OCI-LY7 (cell line): ENCODE measurements around the gene ASB5. TPM values are rescaled to one million over a fixed set of nuclear protein-coding genes. Genes with fewer than 3 reads are reported as not detected.
A peak's percentile ranks its signal among the peaks of the same experiment; 100 is the strongest.

Source experiments
- BruUV-seq: library from RNA; stranded (reverse); fragments of 400-500 nt; replicated peaks from 2 replicates; lab custom pipeline; 2021; lab: Mats Ljungman, UMichigan
- CTCF ChIA-PET: fragments of 300-600 bp; sonication (Branson Sonifier 250); formaldehyde crosslinking; loops from one replicate; lab custom pipeline; 2022; ENCODE audit warnings: antibody characterized with exemption; ENCODE audit not compliant: unreplicated experiment; lab: Charles Lee
- POLR2A ChIA-PET: fragments of 300-600 bp; sonication (Branson Sonifier 250); formaldehyde crosslinking; loops from one replicate; lab custom pipeline; 2022; ENCODE audit warnings: antibody characterized with exemption; lab: Charles Lee
- DNase-seq: peaks from one replicate; pipeline ENCODE4 v3.0.0-alpha.2; 2015; ENCODE audit warnings: low spot score
- H2AFZ ChIP-seq: fragments of 200-600 bp; sonication (generic), shearing (Covaris generic); 2 replicates; pipeline ENCODE4 v1.6.1; 2014; ENCODE audit warnings: mild to moderate bottlenecking, antibody characterized with exemption, low read length, moderate library complexity
- H3K27ac ChIP-seq: fragments of 200-600 bp; sonication (generic); 2 replicates; pipeline ENCODE4 v1.5.1; 2014; ENCODE audit warnings: mixed run types, low read depth, mild to moderate bottlenecking, moderate library complexity, low read length, inconsistent platforms; ENCODE audit not compliant: poor library complexity, severe bottlenecking
- H3K36me3 ChIP-seq: fragments of 200-600 bp; sonication (generic); 2 replicates; pipeline ENCODE4 v1.6.1; 2014; ENCODE audit warnings: mild to moderate bottlenecking, antibody characterized with exemption, low read length, moderate library complexity, mixed read lengths; ENCODE audit not compliant: insufficient read depth
- H3K4me1 ChIP-seq: fragments of 200-600 bp; sonication (generic); 2 replicates; pipeline ENCODE4 v1.5.1; 2014; ENCODE audit warnings: mild to moderate bottlenecking, low read length; ENCODE audit not compliant: insufficient read depth, poor library complexity, severe bottlenecking
- H3K4me2 ChIP-seq: fragments of 200-600 bp; sonication (generic); 2 replicates; pipeline ENCODE4 v1.6.1; 2014; ENCODE audit warnings: mild to moderate bottlenecking, low read length
- H3K4me3 ChIP-seq: fragments of 200-600 bp; sonication (generic); 2 replicates; pipeline ENCODE4 v1.5.1; 2014; ENCODE audit warnings: mild to moderate bottlenecking, low read depth, low read length; ENCODE audit not compliant: poor library complexity, severe bottlenecking
- H3K79me2 ChIP-seq: fragments of 200-600 bp; sonication (generic); 2 replicates; pipeline ENCODE4 v1.6.1; 2016; ENCODE audit warnings: low read depth, mild to moderate bottlenecking, low read length, moderate library complexity, mixed read lengths; ENCODE audit not compliant: insufficient read depth
- H3K9me2 ChIP-seq: fragments of 200-600 bp; sonication (generic); 2 replicates; pipeline ENCODE4 v1.6.1; 2016; ENCODE audit warnings: mild to moderate bottlenecking, low read length, mixed read lengths; ENCODE audit not compliant: insufficient read depth
- H3K9me3 ChIP-seq: fragments of 200-600 bp; sonication (generic); 2 replicates; pipeline ENCODE4 v1.6.1; 2014; ENCODE audit warnings: mild to moderate bottlenecking, mixed run types, low read length, mixed read lengths
- H4K20me1 ChIP-seq: fragments of 200-600 bp; sonication (generic); 2 replicates; pipeline ENCODE4 v1.6.1; 2014; ENCODE audit warnings: mild to moderate bottlenecking, antibody characterized with exemption, low read length, moderate library complexity, mixed read lengths; ENCODE audit not compliant: insufficient read depth
- CTCF ChIP-seq: fragments of 200-600 bp; sonication (generic); conservative IDR thresholded peaks from 2 replicates; pipeline ENCODE4 v1.5.1; 2014; ENCODE audit warnings: mild to moderate bottlenecking, antibody characterized with exemption, low read length, moderate library complexity, mixed read lengths
- EZH2phosphoT487 ChIP-seq: fragments of 200-600 bp; sonication (generic); IDR thresholded peaks from 2 replicates; pipeline ENCODE4 v1.6.1; 2018; ENCODE audit warnings: low read depth, borderline replicate concordance, mild to moderate bottlenecking, mixed run types, antibody characterized with exemption, low read length, moderate library complexity, mixed read lengths
- intact Hi-C: fragments of 100-400 bp; cut with micrococcal nuclease; formaldehyde crosslinking; loops from one replicate; pipeline ENCODE4 v1.10.0; 2022; ENCODE audit not compliant: unreplicated experiment
- total RNA-seq, 2 experiments: library from RNA; depleted of rRNA in 1 of 2; stranded (reverse); fragments of >200 nt in 1 of 2; shearing (Covaris generic) in 1 of 2; gene quantifications; 2 replicates each; pipeline ENCODE4 v1.2.3, GENCODE V29; 2014 to 2022

Gene ASB5
- total RNA-seq, 2 experiments from 2014 or later: not detected

- Histone ChIP-seq H3K9me3 (no peaks in the 10 kb centered on the region), H4K20me1 (no peaks in the 10 kb centered on the region)
- no TSS peak for BruUV-seq
Measured at GRCh38 chr4:176307666-176307930, 38.6 kb upstream of the ASB5 start.

DNA sequence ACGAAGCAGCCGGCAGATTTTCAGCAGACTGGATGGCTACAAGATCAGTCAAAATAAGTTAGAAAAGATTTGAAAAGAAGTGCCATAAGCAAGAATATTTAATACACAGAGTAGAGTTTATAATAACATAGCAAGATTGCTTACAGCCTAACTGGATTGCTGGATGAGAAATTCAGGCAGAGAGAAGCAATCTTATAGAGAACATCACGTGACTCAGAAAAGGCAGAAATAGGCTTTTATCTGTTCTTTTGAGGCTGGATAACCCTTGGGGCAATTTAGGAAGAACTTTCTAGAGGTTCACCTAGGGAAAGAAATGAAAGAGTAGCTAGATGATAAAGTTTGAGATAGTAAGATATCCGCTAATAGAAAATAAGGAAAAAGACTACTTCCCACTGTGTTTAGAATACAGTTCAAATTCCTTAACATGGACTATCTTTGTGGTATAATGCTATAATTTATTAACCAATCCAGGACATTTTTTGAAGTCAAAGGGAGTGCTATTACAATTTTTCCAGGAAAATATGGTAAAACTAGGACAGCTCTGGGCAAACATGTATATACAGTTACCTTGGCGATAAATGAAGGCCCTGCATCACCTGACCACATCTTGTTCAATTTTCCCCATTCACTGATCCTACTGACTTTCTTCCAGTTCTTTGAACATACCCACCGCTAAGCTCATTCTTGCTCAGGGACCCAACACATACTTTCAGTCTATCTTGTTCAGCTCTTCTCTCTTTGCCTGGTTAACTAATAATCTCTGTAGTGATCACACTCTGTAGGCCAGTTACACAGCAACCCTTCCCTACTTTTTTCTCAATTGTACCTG, 38.0 kb upstream of the ASB5 start:
- TF ChIP-seq CTCF: no peak
- 0 out of 2 replicates have a peak overlapping the region, but pooled peaks have one; percentile 66 for H3K4me2 ChIP-seq
- no peak overlapping the region for H3K4me3 ChIP-seq
- no peaks in the 10 kb centered on the region for H3K79me2 ChIP-seq
- no TSS peak for BruUV-seq
- peak overlapping the region; percentile 76; the same call in 1 of the 2 replicates for H2AFZ ChIP-seq
- H3K27ac ChIP-seq: no peak overlapping the region
- no peaks in the 10 kb centered on the region for H3K9me3 ChIP-seq
- H4K20me1 ChIP-seq: no peaks in the 10 kb centered on the region
- no peaks in the 10 kb centered on the region for H3K36me3 ChIP-seq
- no peaks in the 10 kb centered on the region for H3K9me2 ChIP-seq
- no peak for DNase-seq
- peaks cover 39% of the 10 kb centered on the region for H3K4me1 ChIP-seq
- POLR2A ChIA-PET: interaction anchor here (0.7 to 4.3 kb wide), 13 partner anchors 9 to 352 kb away, joined by 3 to 35 read pairs (median 4); partner anchors contain the start of gene SPCS3
- CTCF ChIA-PET: no interaction called here
- intact Hi-C loops: no loop called here

More at GRCh38 chr4:176307666-176307930, 38.6 kb upstream of the ASB5 start:
- H3K4me1 ChIP-seq: peaks cover 39% of the 10 kb centered on the region
- POLR2A ChIA-PET: interaction anchor here (0.7 to 4.3 kb wide), 9 partner anchors 11 to 352 kb away, joined by 3 to 35 read pairs (median 4); partner anchors contain the start of gene SPCS3
- H3K36me3 ChIP-seq: no peaks in the 10 kb centered on the region
- no peaks in the 10 kb centered on the region for H3K79me2 ChIP-seq
- H3K27ac ChIP-seq: no peak overlapping the region
- peak overlapping the region; percentile 76; the same call in 1 of the 2 replicates for H2AFZ ChIP-seq
- peak overlapping the region; percentile 66; the same call in 1 of the 2 replicates for H3K4me2 ChIP-seq
- CTCF ChIA-PET: no interaction called here
- no peak overlapping the region for H3K4me3 ChIP-seq
- intact Hi-C loops: no loop called here
- H3K9me2 ChIP-seq: no peaks in the 10 kb centered on the region
- TF ChIP-seq EZH2phosphoT487: no peak
- no peak for TF ChIP-seq CTCF
- DNase-seq: no peak

GRCh38 chr4:176303938-176304337, 34.9 kb upstream of the ASB5 start:
- intact Hi-C loops: no loop called here

More at GRCh38 chr4:176303938-176304337, 34.9 kb upstream of the ASB5 start:
- Histone ChIP-seq H3K4me2 (no peak overlapping the region), H3K36me3 (no peaks in the 10 kb centered on the region), H3K9me3 (no peaks in the 10 kb centered on the region), H3K9me2 (no peaks in the 10 kb centered on the region), H3K79me2 (no peaks in the 10 kb centered on the region), H3K4me3 (no peak overlapping the region), H4K20me1 (no peaks in the 10 kb centered on the region), H3K4me1 (peaks cover 18% of the 10 kb centered on the region), H3K27ac (no peak overlapping the region), H2AFZ (no peak overlapping the region)
- no peak for DNase-seq
- ChIA-PET CTCF (no interaction called here), POLR2A (no interaction called here)
- no TSS peak for BruUV-seq
- no peak for TF ChIP-seq EZH2phosphoT487
